ENCODE data around the gene SMARCAD1. TPM values are rescaled to one million over a fixed set of nuclear protein-coding genes. Genes with fewer than 3 reads are reported as not detected.

SMARCAD1 gene
- total and polyA plus RNA-seq, 2 of the 8 experiments (the other 6 are each of a cell fraction or from before 2014, with no cell fraction given) = 24.1 to 59.4 TPM

- no peaks in the 10 kb centered on the region for H3K27me3 ChIP-seq (replicated peaks in 1 of 4; ENCODE audit: control insufficient read depth in 3 of 4, extremely low read depth in 1 of 4, insufficient read depth in 3 of 4, low read length in 3 of 4)
- ChIA-PET POLR2A (ENCODE audit: partially characterized antibody) (no interaction called here), CTCF (ENCODE audit: partially characterized antibody) (interaction anchor here (0.6 kb wide), 1 partner anchor 1310 kb away, joined by 4 read pairs; no protein-coding TSS in a partner anchor)
- no peak overlapping the region for H2BK20ac ChIP-seq (ENCODE audit: low read length)
- H3K4me3 ChIP-seq (ENCODE audit: extremely low read depth in 1 of 4, insufficient read depth in 2 of 4, low read depth in 3 of 4, low read length in 4 of 4) = no peak overlapping the region
- H3K79me2 ChIP-seq (ENCODE audit: control insufficient read depth in 1 of 2, insufficient read depth in 2 of 2, low read length in 2 of 2) = no peaks in the 10 kb centered on the region
- no peak overlapping the region for H2BK12ac ChIP-seq (ENCODE audit: low read depth, low read length)
- no peak overlapping the region for H3K9ac ChIP-seq (replicated peaks in 1 of 4; ENCODE audit: extremely low read depth in 1 of 4, low read depth in 3 of 4, low read length in 3 of 4)
- H4K91ac ChIP-seq (replicated peaks; ENCODE audit: insufficient read length, low read length) = no peak overlapping the region
- H2AFZ ChIP-seq (ENCODE audit: low read length) = no peak overlapping the region
- no peak overlapping the region for H2BK5ac ChIP-seq (ENCODE audit: low read depth, low read length)
- FAIRE-seq = no peak
- H3K14ac ChIP-seq (ENCODE audit: insufficient read length) = no peak overlapping the region
- no peak overlapping the region for H3K4me2 ChIP-seq (ENCODE audit: insufficient read depth in 1 of 2, low read depth in 2 of 2, low read length in 2 of 2)
- H3K4ac ChIP-seq (replicated peaks; ENCODE audit: insufficient read length, low read depth, low read length) = no peak overlapping the region
- H3K18ac ChIP-seq (ENCODE audit: extremely low read depth, low read length) = no peak overlapping the region
- H4K20me1 ChIP-seq (replicated peaks in 1 of 2; ENCODE audit: control insufficient read depth in 1 of 2, insufficient read depth in 2 of 2, low read length in 2 of 2) = no peaks in the 10 kb centered on the region
- H4K5ac ChIP-seq (ENCODE audit: insufficient read length, low read depth, low read length) = no peak overlapping the region
- H3K36me3 ChIP-seq (ENCODE audit: control insufficient read depth in 2 of 4, insufficient read depth in 4 of 4, low read length in 3 of 4) = peaks cover 0 to 78% (median 15%) of the 10 kb centered on the region in 4 experiments; a peak in 7 of 8 replicates
- H3K27ac ChIP-seq (ENCODE audit: low read depth, low read length) = no peak overlapping the region
- H2AK5ac ChIP-seq (ENCODE audit: low read depth, low read length) = no peak overlapping the region
- DNase-seq (ENCODE audit: low read depth in 1 of 2, low spot score in 2 of 2) = no peak
- H4K8ac ChIP-seq (ENCODE audit: extremely low read depth, insufficient read depth, low read length) = no peak overlapping the region
- no peaks in the 10 kb centered on the region for H3K9me3 ChIP-seq (ENCODE audit: insufficient read depth in 2 of 2, low read depth in 1 of 2, low read length in 1 of 2)
- H2BK120ac ChIP-seq (replicated peaks; ENCODE audit: low read depth, low read length) = no peak overlapping the region
- no peak overlapping the region for H2BK15ac ChIP-seq (ENCODE audit: low read length)
- H3K4me1 ChIP-seq (replicated peaks in 1 of 4; ENCODE audit: control insufficient read depth in 3 of 4, insufficient read depth in 4 of 4, low read length in 3 of 4) = no peaks in the 10 kb centered on the region
- no peak overlapping the region for H3K56ac ChIP-seq (replicated peaks; ENCODE audit: insufficient read length, low read depth, low read length)
- H3K79me1 ChIP-seq (ENCODE audit: low read depth, low read length) = no peaks in the 10 kb centered on the region
- H3K23me2 ChIP-seq (ENCODE audit: low read depth, low read length) = no peaks in the 10 kb centered on the region
- TF ChIP-seq PHF8 (conservative IDR thresholded peaks at IDR 0.05; ENCODE audit: low read depth, low read length) (no peak), SUZ12 (IDR thresholded peaks at IDR 0.05; ENCODE audit: low read length) (no peak), USF2 (IDR thresholded peaks at IDR 0.05; ENCODE audit: low read length) (no peak), CTBP2 (IDR thresholded peaks at IDR 0.05; ENCODE audit: borderline replicate concordance, insufficient read depth, insufficient read length, low read length) (no peak), CTCF (IDR thresholded peaks at IDR 0.05; ENCODE audit: control extremely low read depth in 1 of 3, insufficient read depth in 1 of 3, low read depth in 1 of 3, low read length in 3 of 3) (no peak), KDM1A (IDR thresholded peaks at IDR 0.05; ENCODE audit: borderline replicate concordance, low read length) (no peak), EGR1 (IDR thresholded peaks at IDR 0.05; ENCODE audit: borderline replicate concordance, low read depth, low read length) (no peak), RNF2 (IDR thresholded peaks at IDR 0.05; ENCODE audit: borderline replicate concordance, low read depth, low read length, missing control alignments, poor library complexity, severe bottlenecking) (no peak), SP4 (IDR thresholded peaks at IDR 0.05; ENCODE audit: low read length) (no peak), NRF1 (IDR thresholded peaks at IDR 0.05; ENCODE audit: low read depth, low read length) (no peak)
- H3K23ac ChIP-seq (ENCODE audit: insufficient read length) = no peak overlapping the region
Measured at GRCh38 chr4:94235825-94236224, 28.2 kb downstream of the SMARCAD1 start.

Measured in H1 (cell line).